Progenitor cell of endocrine pancreas (in vitro differentiated cells): ENCODE results near the gene KLF1. TPM values are rescaled to one million over a fixed set of nuclear protein-coding genes. Genes with fewer than 3 reads are reported as not detected.
"Not testable (repeated sequence)": the region's sequence is repeated elsewhere in the genome, so short reads cannot be mapped to it uniquely, and the experiment has no call there.

Experiments
- DNase-seq: peaks from one replicate; pipeline ENCODE4 v3.0.0; 2021; ENCODE audit warnings: low spot score; ENCODE audit not compliant: unreplicated experiment
- H3K27ac Mint-ChIP-seq: 2 replicates; pipeline ENCODE4 v1.8.0; 2021; ENCODE audit warnings: mild to moderate bottlenecking, moderate library complexity, mixed read lengths
- H3K27me3 Mint-ChIP-seq: 2 replicates; pipeline ENCODE4 v1.8.0; 2021; ENCODE audit warnings: mixed read lengths
- H3K36me3 Mint-ChIP-seq: 2 replicates; pipeline ENCODE4 v1.8.0; 2022; ENCODE audit warnings: mixed read lengths; ENCODE audit not compliant: insufficient read depth
- H3K4me1 Mint-ChIP-seq: 2 replicates; pipeline ENCODE4 v1.8.0; 2021; ENCODE audit warnings: low read depth, mixed read lengths
- H3K4me3 Mint-ChIP-seq: 2 replicates; pipeline ENCODE4 v1.8.0; 2021; ENCODE audit warnings: low read depth, mild to moderate bottlenecking, moderate library complexity, mixed read lengths
- H3K9me3 Mint-ChIP-seq: 2 replicates; pipeline ENCODE4 v1.8.0; 2021; ENCODE audit warnings: low read depth, mixed read lengths
- CTCF ChIP-seq: fragments of 200-600 bp; sonication (generic); IDR thresholded peaks from one replicate; pipeline ENCODE4 v1.5.0; 2021; ENCODE audit warnings: antibody characterized with exemption, mild to moderate bottlenecking; ENCODE audit not compliant: unreplicated experiment
- total RNA-seq: library from RNA; stranded (reverse); gene quantifications from 2 replicates; pipeline ENCODE4 v1.2.1, GENCODE V29; 2021

Gene KLF1
- total RNA-seq, 1 donor from 2014 or later, result not detected

- peak overlapping the region; percentile 94 for H3K27ac Mint-ChIP-seq
- no peaks in the 10 kb centered on the region for H3K9me3 Mint-ChIP-seq
- H3K4me3 Mint-ChIP-seq, result peak overlapping the region; percentile 52
- no peaks in the 10 kb centered on the region for H3K27me3 Mint-ChIP-seq
- peaks cover 11% of the 10 kb centered on the region for H3K4me1 Mint-ChIP-seq
- peaks cover 8% of the 10 kb centered on the region for H3K36me3 Mint-ChIP-seq
- DNase-seq, result no peak
- TF ChIP-seq CTCF, result no peak
Observed at GRCh38 chr19:12918253-12918652, 31.3 kb upstream of the KLF1 start.

- H3K27ac Mint-ChIP-seq, H3K9me3 Mint-ChIP-seq, DNase-seq, H3K27me3 Mint-ChIP-seq, H3K4me3 Mint-ChIP-seq, H3K36me3 Mint-ChIP-seq: not testable (repeated sequence)
- H3K4me1 Mint-ChIP-seq, result peaks cover 24% of the 10 kb centered on the region
Observed at GRCh38 chr19:12915860-12916259, 28.9 kb upstream of the KLF1 start.

- H3K36me3 Mint-ChIP-seq, result no peaks in the 10 kb centered on the region
- DNase-seq, result no peak
- no peaks in the 10 kb centered on the region for H3K9me3 Mint-ChIP-seq
- no peaks in the 10 kb centered on the region for H3K27me3 Mint-ChIP-seq
- peak overlapping the region; percentile 97 for H3K27ac Mint-ChIP-seq
- peaks cover 20% of the 10 kb centered on the region for H3K4me1 Mint-ChIP-seq
- no peak for TF ChIP-seq CTCF
- H3K4me3 Mint-ChIP-seq, result peak overlapping the region; percentile 57
Observed at GRCh38 chr19:12913851-12914690, 27.1 kb upstream of the KLF1 start.

- H3K4me1 Mint-ChIP-seq, result peaks cover 20% of the 10 kb centered on the region
- H3K4me3 Mint-ChIP-seq, result peak overlapping the region; percentile 57
- no peak for TF ChIP-seq CTCF
- no peak for DNase-seq
- H3K9me3 Mint-ChIP-seq, result no peaks in the 10 kb centered on the region
- H3K27ac Mint-ChIP-seq, result peak overlapping the region; percentile 97
- H3K27me3 Mint-ChIP-seq, result no peaks in the 10 kb centered on the region
- no peaks in the 10 kb centered on the region for H3K36me3 Mint-ChIP-seq
Observed at GRCh38 chr19:12913011-12913561, 26.1 kb upstream of the KLF1 start.

GRCh38 chr19:12912571-12912970, 25.6 kb upstream of the KLF1 start:
- no peaks in the 10 kb centered on the region for H3K27me3 Mint-ChIP-seq
- TF ChIP-seq CTCF, result no peak
- no peaks in the 10 kb centered on the region for H3K36me3 Mint-ChIP-seq
- DNase-seq, result no peak
- no peaks in the 10 kb centered on the region for H3K9me3 Mint-ChIP-seq
- H3K27ac Mint-ChIP-seq, result peak overlapping the region; percentile 97
- H3K4me1 Mint-ChIP-seq, result peaks cover 20% of the 10 kb centered on the region
- H3K4me3 Mint-ChIP-seq, result peak overlapping the region; percentile 57
